GM21825 (cell line): ENCODE results near the gene CAMK2B.

Source experiments
- ATAC-seq: cut with Tn5 transposase; IDR thresholded peaks from one replicate; pipeline ENCODE4 v1.9.1; 2021; ENCODE audit warnings: mild to moderate bottlenecking, moderate library complexity; ENCODE audit not compliant: unreplicated experiment

CAMK2B gene

DNA sequence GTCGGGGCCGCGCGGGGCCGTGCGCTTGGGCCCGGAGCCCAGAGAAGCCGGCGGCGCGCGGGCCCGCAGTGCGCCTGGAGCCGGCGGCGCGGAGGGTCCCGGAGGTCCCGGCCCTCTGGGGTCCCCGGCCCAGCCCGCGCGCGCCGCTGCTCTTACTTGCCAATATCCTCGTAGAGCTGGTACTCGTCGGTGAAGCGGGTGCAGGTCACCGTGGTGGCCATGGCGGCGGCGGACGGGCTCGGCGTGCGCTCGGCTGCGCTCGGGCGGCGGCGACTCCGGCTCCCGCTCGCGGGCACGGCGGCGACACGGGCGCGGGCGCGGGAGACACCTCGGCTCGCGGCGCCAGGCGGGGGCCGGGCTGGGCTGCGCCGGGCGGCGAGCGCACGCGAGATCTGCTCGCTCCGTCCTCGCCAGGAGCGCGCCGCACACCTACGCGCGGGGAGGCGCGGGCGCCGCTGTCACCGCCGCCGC, at the start of gene CAMK2B:
Gene CAMK2B (minus strand): TSS at position 394 of the 471 bp plus-strand sequence. CDS start 173 bp downstream, at position 221.
- no peak for ATAC-seq

GRCh38 chr7:44374007-44374763, 48.8 kb upstream of the CAMK2B start:
- no peak for ATAC-seq

GRCh38 chr7:44373418-44373740, 48.0 kb upstream of the CAMK2B start:
- ATAC-seq: no peak

DNA sequence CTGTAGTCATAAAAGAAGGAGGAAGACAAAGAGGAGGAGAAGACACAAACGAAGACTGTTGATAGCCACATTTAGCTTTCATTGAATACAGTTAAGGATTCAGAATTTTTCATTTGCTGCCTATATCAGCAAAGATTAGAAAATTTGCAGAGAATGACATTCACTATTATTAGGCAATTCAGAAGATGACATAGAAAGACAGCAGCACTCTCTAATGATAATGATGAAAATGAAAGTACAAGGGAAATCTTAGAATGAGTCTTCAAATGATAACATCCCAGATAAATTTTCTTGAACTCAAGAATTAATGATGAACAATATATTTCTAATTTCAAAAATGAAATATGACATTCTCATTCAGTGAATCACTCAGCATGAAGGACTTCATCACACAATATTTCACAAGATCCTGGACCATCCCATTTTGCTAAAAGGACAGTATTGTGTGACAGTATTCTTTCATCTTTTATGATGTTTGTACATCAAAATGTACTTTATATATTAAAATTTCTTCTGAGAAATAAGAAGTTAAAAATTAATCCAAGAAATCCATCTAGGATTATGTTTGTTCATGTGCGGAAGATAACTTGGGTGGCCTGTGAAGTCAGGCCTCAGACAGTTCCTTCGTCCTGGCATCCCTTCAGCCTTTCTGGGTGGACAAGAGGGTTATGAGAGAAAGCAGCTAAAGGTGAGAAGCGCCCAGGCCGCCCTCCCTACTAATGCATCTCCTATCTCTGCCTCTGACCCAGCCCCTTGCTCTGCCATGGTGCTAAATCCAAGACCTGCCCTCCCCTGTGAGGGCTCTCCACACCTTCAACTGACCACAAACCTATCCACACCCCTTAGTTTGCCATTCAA, 47.4 kb upstream of the CAMK2B start:
- ATAC-seq: no peak

DNA sequence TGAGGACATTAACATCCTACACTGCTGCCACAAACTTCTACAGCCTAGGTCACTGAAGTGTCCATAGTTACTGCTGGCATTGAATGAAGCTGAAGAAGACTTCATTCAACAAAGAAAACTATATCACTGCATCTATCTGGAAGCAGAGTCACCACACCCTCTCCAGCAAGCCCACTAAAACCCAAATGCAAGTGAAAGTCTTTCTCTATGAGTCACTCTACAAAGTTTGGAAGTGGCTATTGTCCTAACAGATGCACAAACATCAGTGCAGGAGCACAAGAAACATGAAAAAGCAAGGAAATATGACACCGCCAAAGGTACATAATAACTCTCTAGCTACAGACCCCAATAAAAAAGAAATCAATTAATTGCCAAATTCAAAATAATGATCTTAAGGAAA, 43.5 kb upstream of the CAMK2B start:
- no peak for ATAC-seq

- no peak for ATAC-seq
Observed at GRCh38 chr7:44368455-44368854, 43.1 kb upstream of the CAMK2B start.

- no peak for ATAC-seq
Observed at GRCh38 chr7:44367475-44368043, 42.2 kb upstream of the CAMK2B start.

GRCh38 chr7:44366986-44367385, 41.6 kb upstream of the CAMK2B start:
- no peak for ATAC-seq

DNA sequence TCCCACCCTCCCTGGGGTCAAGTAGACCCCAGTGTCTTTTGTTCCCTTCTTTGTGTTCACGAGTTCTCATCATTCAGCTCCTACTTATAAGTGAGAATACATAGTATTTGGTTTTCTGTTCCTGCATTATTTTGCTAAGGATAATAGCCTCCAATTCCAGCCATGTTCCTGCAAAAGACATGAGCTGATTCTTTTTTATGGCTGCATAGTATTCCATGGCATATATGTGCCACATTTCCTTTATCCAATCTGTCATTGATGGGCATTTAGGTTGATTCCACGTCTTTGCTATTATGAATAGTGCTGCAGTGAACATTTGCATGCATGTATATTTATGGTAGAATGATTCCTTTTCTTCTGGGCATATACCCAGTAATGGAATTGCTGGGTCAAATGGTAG, 28.3 kb upstream of the CAMK2B start:
- ATAC-seq: no peak

GRCh38 chr7:44348851-44349781, 23.7 kb upstream of the CAMK2B start:
- no peak for ATAC-seq

DNA sequence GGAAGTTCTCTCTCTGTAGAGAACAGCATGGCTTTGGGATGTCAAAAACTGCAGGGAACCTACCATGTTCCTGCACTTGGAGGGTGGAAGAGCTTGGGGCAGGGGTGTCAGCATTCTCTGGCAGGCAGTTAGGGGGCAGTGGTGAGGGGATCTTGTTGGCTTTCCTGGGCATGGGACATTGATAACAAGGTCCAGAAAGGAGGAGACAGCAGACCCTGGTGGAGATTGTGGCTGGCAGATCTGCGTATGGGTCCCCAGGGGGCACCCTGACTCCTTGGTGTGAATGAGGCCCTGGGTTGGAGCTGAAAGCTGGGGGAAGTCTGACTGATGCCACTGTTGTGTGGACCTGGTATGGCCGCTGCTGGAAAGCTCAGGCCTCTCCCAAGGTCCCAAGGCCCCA, 22.9 kb upstream of the CAMK2B start:
- no peak for ATAC-seq

GRCh38 chr7:44347546-44348114, 22.2 kb upstream of the CAMK2B start:
- ATAC-seq: no peak

GRCh38 chr7:44346063-44346462, 20.7 kb upstream of the CAMK2B start:
- no peak for ATAC-seq

DNA sequence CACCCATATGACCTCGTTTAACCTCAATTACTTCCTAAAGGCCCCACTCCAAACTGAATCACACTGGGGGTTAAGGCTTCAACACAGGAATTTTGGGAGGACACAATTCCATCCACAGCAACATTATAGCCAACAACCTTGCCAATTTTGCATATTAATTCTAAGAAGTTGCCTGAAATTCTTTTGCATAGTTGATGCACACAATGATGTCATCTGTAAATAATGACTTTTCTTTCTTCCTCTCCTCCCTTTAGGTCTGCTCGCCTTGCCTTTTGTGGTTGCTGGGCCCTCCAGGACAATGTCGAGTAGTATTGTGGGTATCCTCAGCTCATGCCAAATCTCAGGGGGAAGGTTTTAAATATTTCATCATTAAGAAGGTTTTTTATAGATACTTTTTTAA, 16.0 kb upstream of the CAMK2B start:
- no peak for ATAC-seq

GRCh38 chr7:44338600-44338999, 13.2 kb upstream of the CAMK2B start:
- no peak for ATAC-seq

- no peak for ATAC-seq
Observed at GRCh38 chr7:44336491-44336890, 11.1 kb upstream of the CAMK2B start.

DNA sequence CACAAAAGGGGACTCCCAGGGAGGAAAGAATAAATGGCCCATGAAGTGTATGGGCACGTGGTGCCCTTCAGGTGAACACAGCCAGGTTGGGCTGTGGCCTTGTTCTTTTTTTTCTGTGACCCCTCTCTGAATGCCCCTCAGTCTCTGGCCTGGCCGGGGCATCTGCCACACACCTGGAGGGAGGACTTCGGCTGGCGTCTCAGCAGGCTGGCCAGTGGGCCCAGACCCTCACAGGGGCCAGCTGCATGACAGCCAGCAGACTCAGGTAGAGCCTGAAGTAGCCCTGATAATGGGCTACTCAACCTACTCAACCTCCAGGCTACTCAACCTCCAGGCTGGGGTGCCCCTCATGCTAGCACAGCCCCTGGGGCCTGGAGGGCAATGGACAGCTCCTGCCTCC, 9.8 kb upstream of the CAMK2B start:
- no peak for ATAC-seq

GRCh38 chr7:44334734-44335097, 9.3 kb upstream of the CAMK2B start:
- ATAC-seq: no peak

DNA sequence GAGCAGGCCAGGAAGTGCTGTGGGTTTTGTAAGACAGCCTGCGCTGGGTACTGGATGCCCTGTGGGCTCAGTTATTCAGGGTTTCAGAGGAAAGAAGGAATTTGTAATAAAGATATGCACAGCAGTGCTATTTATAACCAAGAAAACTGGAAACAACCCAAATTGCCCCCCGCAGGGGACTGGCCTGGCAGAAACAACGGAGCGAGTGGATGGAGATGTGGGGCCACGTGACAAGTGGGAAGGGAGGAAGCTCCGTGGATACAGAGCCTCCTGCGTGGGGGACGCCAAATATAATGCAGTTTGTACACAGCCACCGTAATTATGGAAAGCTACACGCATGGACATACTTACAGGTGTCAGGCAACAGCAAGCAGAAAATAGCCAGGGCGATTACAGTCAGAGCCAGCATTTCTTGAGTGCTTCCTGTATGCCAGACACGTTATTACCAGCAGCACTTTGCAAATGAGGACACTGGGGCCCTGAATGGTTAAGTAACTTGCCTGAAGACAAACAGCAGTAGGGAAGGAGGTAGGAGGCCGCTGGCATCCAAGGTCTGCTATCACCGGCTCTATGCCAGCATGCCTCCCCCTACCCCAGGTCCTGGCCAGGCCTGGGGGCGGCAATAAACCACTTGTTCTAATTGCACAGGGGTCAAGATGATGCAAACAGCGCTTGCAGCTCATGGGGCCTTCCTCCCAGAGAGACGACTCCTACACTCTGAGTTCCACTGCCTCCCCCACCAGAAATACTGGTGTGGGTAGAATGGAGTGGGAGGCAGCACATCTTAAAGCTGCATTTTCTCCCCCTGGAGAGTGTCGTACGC, 8.7 kb upstream of the CAMK2B start:
- ATAC-seq: no peak

DNA sequence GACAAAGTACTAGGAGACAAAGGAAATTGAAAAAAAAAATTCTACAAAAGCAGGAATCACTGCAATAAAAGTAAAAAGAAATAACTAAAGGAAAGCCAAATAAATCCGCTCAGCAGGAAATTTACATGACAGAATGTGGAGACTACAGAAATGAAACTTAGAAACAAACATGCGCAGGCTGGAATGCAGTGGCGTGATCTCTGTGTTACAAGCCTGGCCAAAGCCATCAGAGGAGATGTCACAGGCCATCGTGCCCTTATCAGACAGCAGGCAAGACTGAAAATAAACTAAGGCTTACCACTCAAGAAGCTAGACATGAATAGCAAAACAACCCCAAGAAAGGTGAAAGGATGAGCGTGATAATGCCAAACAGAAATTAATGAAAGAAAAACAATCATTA, 6.3 kb upstream of the CAMK2B start:
- ATAC-seq: no peak
